GM23248 (cell line): Measurements from ENCODE around the gene TEN1. TPM values are rescaled to one million over a fixed set of nuclear protein-coding genes. Genes with fewer than 3 reads are reported as not detected.

Experiments used
- DNase-seq: peaks from one replicate; pipeline ENCODE4 v3.0.0-alpha.2; 2015
- H2AFZ ChIP-seq: fragments of 200-600 bp; sonication (generic); 2 replicates; pipeline ENCODE4 v1.6.1; 2016; ENCODE audit warnings: antibody characterized with exemption
- H3F3A ChIP-seq: fragments of 200-600 bp; sonication (generic); 2 replicates; pipeline ENCODE4 v1.6.1; 2016; ENCODE audit warnings: mild to moderate bottlenecking, antibody characterized with exemption, mixed run types; ENCODE audit not compliant: insufficient read depth
- H3K27ac ChIP-seq: fragments of 200-600 bp; sonication (generic); 2 replicates; pipeline ENCODE4 v1.5.1; 2016; ENCODE audit warnings: mild to moderate bottlenecking
- H3K27me3 ChIP-seq: fragments of 200-600 bp; sonication (generic); replicated peaks from 2 replicates; pipeline ENCODE4 v1.6.1; 2016; ENCODE audit warnings: mild to moderate bottlenecking; ENCODE audit not compliant: insufficient read depth
- H3K36me3 ChIP-seq: fragments of 200-600 bp; sonication (generic); 2 replicates; pipeline ENCODE4 v1.6.1; 2016; ENCODE audit warnings: low read depth, mild to moderate bottlenecking
- H3K4me1 ChIP-seq: fragments of 200-600 bp; sonication (generic); 2 replicates; pipeline ENCODE4 v1.6.1; 2016; ENCODE audit warnings: mild to moderate bottlenecking; ENCODE audit not compliant: insufficient read depth
- H3K4me2 ChIP-seq: fragments of 200-600 bp; sonication (generic); one replicate; pipeline ENCODE4 v1.6.1; 2016; ENCODE audit warnings: mild to moderate bottlenecking; ENCODE audit not compliant: unreplicated experiment
- H3K4me3 ChIP-seq: fragments of 200-600 bp; sonication (generic); 2 replicates; pipeline ENCODE4 v1.5.1; 2016; ENCODE audit warnings: mild to moderate bottlenecking
- H3K79me2 ChIP-seq: fragments of 200-600 bp; sonication (generic); 2 replicates; pipeline ENCODE4 v1.6.1; 2016; ENCODE audit warnings: mild to moderate bottlenecking; ENCODE audit not compliant: insufficient read depth
- H3K9ac ChIP-seq: fragments of 200-600 bp; sonication (generic); 2 replicates; pipeline ENCODE4 v1.6.1; 2016; ENCODE audit warnings: mild to moderate bottlenecking
- H3K9me2 ChIP-seq: fragments of 200-600 bp; sonication (generic); 2 replicates; pipeline ENCODE4 v1.6.1; 2016; ENCODE audit warnings: mixed run types, mild to moderate bottlenecking, moderate library complexity; ENCODE audit not compliant: insufficient read depth
- H3K9me3 ChIP-seq: fragments of 200-600 bp; sonication (generic); one replicate; pipeline ENCODE4 v1.6.1; 2017; ENCODE audit warnings: low read depth
- H4K20me1 ChIP-seq: fragments of 200-600 bp; sonication (generic); 2 replicates; pipeline ENCODE4 v1.6.0; 2016; ENCODE audit not compliant: insufficient read depth
- EZH2 ChIP-seq: fragments of 200-600 bp; sonication (generic); IDR thresholded peaks from 2 replicates; pipeline ENCODE4 v1.6.1; 2018; ENCODE audit warnings: antibody characterized with exemption, mild to moderate bottlenecking; ENCODE audit not compliant: insufficient read depth, poor library complexity, severe bottlenecking
- EZH2phosphoT487 ChIP-seq: fragments of 200-600 bp; sonication (generic); IDR thresholded peaks from 2 replicates; pipeline ENCODE4 v1.6.1; 2018; ENCODE audit warnings: antibody characterized with exemption, moderate library complexity, mild to moderate bottlenecking, low read depth; ENCODE audit not compliant: insufficient read depth
- WGBS, 2 experiments: methylation state at CpG; one replicate each; pipeline ENCODE4 v1.1.6; 2015 to 2017; ENCODE audit warnings: low lambda C conversion rate in 2 of 2, low coverage in 1 of 2; ENCODE audit errors: missing lambda C conversion rate in 2 of 2; 5-methylcytosine and 5-hydroxymethylcytosine counted together
- in situ Hi-C: fragments of 300-500 bp; cut with MboI; formaldehyde crosslinking; loops from 2 replicates; pipeline ENCODE4 v1.15.0; 2020
- polyA plus RNA-seq: library from polyadenylated mRNA; unstranded; fragments of >200 nt; fragmentation: Nextera tagmentation; extraction: Ambion mirVana; gene quantifications from 2 replicates; pipeline ENCODE4 v1.2.1, GENCODE V29; 2016
- total RNA-seq: library from RNA; depleted of rRNA; stranded (reverse); fragments of >200 nt; shearing (Covaris generic); gene quantifications from 2 replicates; pipeline ENCODE4 v1.2.3, GENCODE V29; 2014; rRNA removed

TEN1 gene
- total and polyA plus RNA-seq, 2 experiments from 2014 or later = 19.5 to 21.2 TPM

DNA sequence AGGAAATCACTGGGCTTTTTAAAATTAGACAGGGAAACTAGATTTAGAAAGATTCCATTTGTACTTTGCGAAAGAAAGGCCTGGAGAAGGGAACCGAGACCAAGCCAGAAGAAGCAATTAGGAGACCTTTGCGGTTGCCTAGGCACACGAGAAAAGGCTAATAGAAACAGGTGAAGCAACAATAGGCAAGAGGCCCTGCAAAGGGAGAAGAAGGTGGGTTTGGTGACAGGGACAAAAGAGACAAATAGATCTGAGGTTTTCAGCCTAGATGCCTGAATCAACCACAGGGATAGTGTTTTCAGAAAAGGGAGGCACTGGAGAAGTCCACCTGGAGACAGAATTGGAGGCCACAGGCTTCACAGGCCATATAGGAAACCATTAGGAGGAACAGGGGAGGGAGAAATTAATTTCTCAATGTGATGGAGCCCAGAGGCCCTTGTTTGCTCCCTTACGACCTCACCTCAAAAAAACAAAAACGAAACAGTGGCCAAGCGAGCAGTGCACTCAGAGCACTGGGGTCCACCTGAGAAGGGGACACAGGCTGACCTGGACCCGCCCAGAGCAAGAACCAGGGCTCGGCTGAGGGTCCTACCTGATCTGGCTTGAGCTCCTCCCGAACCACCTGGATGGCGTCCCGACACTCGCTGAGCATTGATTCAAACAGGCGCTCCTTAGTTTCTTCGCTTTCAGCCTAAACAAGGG is 70.9 kb downstream of the TEN1 start:
- peaks cover 70% of the 10 kb centered on the region for H3K36me3 ChIP-seq
- no peak for DNase-seq
- H3K4me2 ChIP-seq = no peak overlapping the region
- H3K9ac ChIP-seq = no peak overlapping the region
- H3K27ac ChIP-seq = no peak overlapping the region
- no peaks in the 10 kb centered on the region for H3K9me3 ChIP-seq
- no peaks in the 10 kb centered on the region for H4K20me1 ChIP-seq
- no peaks in the 10 kb centered on the region for H3K9me2 ChIP-seq
- TF ChIP-seq EZH2phosphoT487 (no peak), EZH2 (no peak)
- H3K79me2 ChIP-seq = peaks cover 46% of the 10 kb centered on the region
- 92% methylated on average over 15 of the region's 15 CpGs for whole genome bisulfite sequencing, 2 experiments
- H2AFZ ChIP-seq = no peak overlapping the region
- H3F3A ChIP-seq = no peaks in the 10 kb centered on the region; the same call in 1 of the 2 replicates
- no peaks in the 10 kb centered on the region for H3K27me3 ChIP-seq
- in situ Hi-C loops = no loop called here
- no peak overlapping the region for H3K4me3 ChIP-seq
- H3K4me1 ChIP-seq = peaks cover 4% of the 10 kb centered on the region; the same call in 1 of the 2 replicates

Other genes starting within 250 kb of the TEN1 start
- gene GALK1, start 214.0 kb upstream of the TEN1 start, total RNA-seq = 16.6 and 40.6 TPM in 2 replicates
- 46.5 and 47.3 TPM in 2 replicates for gene GALK1, start 214.0 kb upstream of the TEN1 start, polyA plus RNA-seq
- 11.5 and 20.2 TPM in 2 replicates for gene UNK, start 194.4 kb upstream of the TEN1 start, total RNA-seq
- 12.4 and 13.3 TPM in 2 replicates for gene UNK, start 194.4 kb upstream of the TEN1 start, polyA plus RNA-seq
- gene UNC13D, start 134.8 kb upstream of the TEN1 start, total RNA-seq = under 0.01 and 0.65 TPM in 2 replicates
- gene UNC13D, start 134.8 kb upstream of the TEN1 start, polyA plus RNA-seq = 0.06 TPM in 1 of 2 replicates, not detected in the other
- 17.4 and 22.9 TPM in 2 replicates for gene WBP2, start 123.9 kb upstream of the TEN1 start, total RNA-seq
- 59.4 and 64.8 TPM in 2 replicates for gene WBP2, start 123.9 kb upstream of the TEN1 start, polyA plus RNA-seq
- gene TRIM47, start 100.7 kb upstream of the TEN1 start, total RNA-seq = 1.4 and 2.4 TPM in 2 replicates
- 1.2 and 2.0 TPM in 2 replicates for gene TRIM47, start 100.7 kb upstream of the TEN1 start, polyA plus RNA-seq
- 24.2 and 25.7 TPM in 2 replicates for gene TRIM65, start 82.3 kb upstream of the TEN1 start, total RNA-seq
- 9.9 and 10.2 TPM in 2 replicates for gene TRIM65, start 82.3 kb upstream of the TEN1 start, polyA plus RNA-seq
- 18.8 and 36.9 TPM in 2 replicates for gene MRPL38, start 74.4 kb upstream of the TEN1 start, total RNA-seq
- 51.9 and 58.4 TPM in 2 replicates for gene MRPL38, start 74.4 kb upstream of the TEN1 start, polyA plus RNA-seq
- 8.3 and 16.6 TPM in 2 replicates for gene FBF1, start 38.2 kb upstream of the TEN1 start, total RNA-seq
- 4.3 TPM in 2 replicates for gene FBF1, start 38.2 kb upstream of the TEN1 start, polyA plus RNA-seq
- gene ACOX1, start 74 bp upstream of the TEN1 start, total RNA-seq = 27.6 and 36.3 TPM in 2 replicates
- 17.4 and 20.5 TPM in 2 replicates for gene ACOX1, start 74 bp upstream of the TEN1 start, polyA plus RNA-seq
- gene CDK3, start 21.6 kb downstream of the TEN1 start, total RNA-seq = 0.43 and 1.5 TPM in 2 replicates
- 1.9 and 2.0 TPM in 2 replicates for gene CDK3, start 21.6 kb downstream of the TEN1 start, polyA plus RNA-seq
- not detected in 2 replicates for gene EVPL, start 48.1 kb downstream of the TEN1 start, total RNA-seq
- not detected in 2 replicates for gene EVPL, start 48.1 kb downstream of the TEN1 start, polyA plus RNA-seq
- gene SRP68, start 93.3 kb downstream of the TEN1 start, total RNA-seq = 28.8 and 38.2 TPM in 2 replicates
- gene SRP68, start 93.3 kb downstream of the TEN1 start, polyA plus RNA-seq = 69.8 and 76.5 TPM in 2 replicates
- not detected in 2 replicates for gene GALR2, start 95.5 kb downstream of the TEN1 start, total RNA-seq
- 0.18 TPM in 1 of 2 replicates, not detected in the other for gene GALR2, start 95.5 kb downstream of the TEN1 start, polyA plus RNA-seq
- gene ZACN, start 99.9 kb downstream of the TEN1 start, total RNA-seq = 0.51 TPM in 1 of 2 replicates, not detected in the other
- 0.85 and 1.9 TPM in 2 replicates for gene ZACN, start 99.9 kb downstream of the TEN1 start, polyA plus RNA-seq
- 88.0 and 101 TPM in 2 replicates for gene EXOC7, start 124.5 kb downstream of the TEN1 start, total RNA-seq
- 98.6 and 101 TPM in 2 replicates for gene EXOC7, start 124.5 kb downstream of the TEN1 start, polyA plus RNA-seq
- gene FOXJ1, start 162.0 kb downstream of the TEN1 start, total RNA-seq = not detected in 2 replicates
- gene FOXJ1, start 162.0 kb downstream of the TEN1 start, polyA plus RNA-seq = not detected in 2 replicates